OCI-LY1 (cell line): ENCODE data around the gene CD72.

ENCODE experiments used
- H2AFZ ChIP-seq: fragments of 200-600 bp; sonication (generic), shearing (Covaris generic); 2 replicates; pipeline ENCODE4 v1.6.0; 2014; ENCODE audit warnings: antibody characterized with exemption, mild to moderate bottlenecking, low read length
- H3F3A ChIP-seq: fragments of 200-600 bp; sonication (generic), shearing (Covaris generic); 2 replicates; pipeline ENCODE4 v1.6.0; 2014; ENCODE audit warnings: mild to moderate bottlenecking, antibody characterized with exemption, low read length, moderate library complexity; ENCODE audit not compliant: insufficient read depth
- H3K27ac ChIP-seq: fragments of 200-600 bp; sonication (generic); 2 replicates; pipeline ENCODE4 v1.5.1; 2014; ENCODE audit warnings: low read length, mixed run types, mild to moderate bottlenecking, low read depth; ENCODE audit not compliant: poor library complexity, severe bottlenecking
- H3K27me3 ChIP-seq: fragments of 200-600 bp; sonication (generic); 2 replicates; pipeline ENCODE4 v1.6.0; 2014; ENCODE audit warnings: antibody characterized with exemption, mild to moderate bottlenecking, low read length, moderate library complexity; ENCODE audit not compliant: insufficient read depth
- H3K36me3 ChIP-seq: fragments of 200-600 bp; sonication (generic); 2 replicates; pipeline ENCODE4 v1.6.1; 2014; ENCODE audit warnings: mild to moderate bottlenecking, antibody characterized with exemption, low read length, moderate library complexity, mixed read lengths; ENCODE audit not compliant: insufficient read depth
- H3K4me1 ChIP-seq: fragments of 200-600 bp; sonication (generic); 2 replicates; pipeline ENCODE4 v1.5.1; 2014; ENCODE audit warnings: mild to moderate bottlenecking, low read length, moderate library complexity; ENCODE audit not compliant: insufficient read depth, severe bottlenecking
- H3K4me2 ChIP-seq: fragments of 200-600 bp; sonication (generic), shearing (Covaris generic); 2 replicates; pipeline ENCODE4 v1.6.1; 2014; ENCODE audit warnings: low read length
- H3K4me3 ChIP-seq: fragments of 200-600 bp; sonication (generic); 2 replicates; pipeline ENCODE4 v1.5.1; 2014; ENCODE audit warnings: low read length, low read depth, mild to moderate bottlenecking, mixed read lengths; ENCODE audit not compliant: poor library complexity, severe bottlenecking
- H3K79me2 ChIP-seq: fragments of 200-600 bp; shearing (Covaris generic); 2 replicates; pipeline ENCODE4 v1.6.1; 2016; ENCODE audit warnings: mixed run types, low read length, mixed read lengths; ENCODE audit not compliant: insufficient read depth
- H3K9ac ChIP-seq: fragments of 200-600 bp; sonication (generic), shearing (Covaris generic); 2 replicates; pipeline ENCODE4 v1.6.1; 2014; ENCODE audit warnings: mild to moderate bottlenecking, low read length, mixed read lengths
- H3K9me2 ChIP-seq: fragments of 200-600 bp; sonication (generic), shearing (Covaris generic); 2 replicates; pipeline ENCODE4 v1.6.1; 2014; ENCODE audit warnings: low read depth, mild to moderate bottlenecking, low read length, mixed read lengths
- H3K9me3 ChIP-seq: fragments of 200-600 bp; shearing (Covaris generic); 2 replicates; pipeline ENCODE4 v1.6.1; 2014; ENCODE audit warnings: low read length, mixed read lengths
- H4K20me1 ChIP-seq: fragments of 200-600 bp; sonication (generic), shearing (Covaris generic); 2 replicates; pipeline ENCODE4 v1.6.0; 2016; ENCODE audit warnings: mild to moderate bottlenecking, low read length; ENCODE audit not compliant: insufficient read depth
- CTCF ChIP-seq: fragments of 200-600 bp; sonication (generic), shearing (Covaris generic); IDR thresholded peaks from 2 replicates; pipeline ENCODE4 v1.5.1; 2017; ENCODE audit warnings: mild to moderate bottlenecking, antibody characterized with exemption, low read length, moderate library complexity, mixed read lengths
- EZH2 ChIP-seq: fragments of 200-600 bp; sonication (generic), shearing (Covaris generic); IDR thresholded peaks from 2 replicates; pipeline ENCODE4 v1.8.0; 2017; ENCODE audit warnings: borderline replicate concordance, mixed run types, mild to moderate bottlenecking, antibody characterized with exemption, low read length, moderate library complexity, mixed read lengths

CD72 gene

DNA sequence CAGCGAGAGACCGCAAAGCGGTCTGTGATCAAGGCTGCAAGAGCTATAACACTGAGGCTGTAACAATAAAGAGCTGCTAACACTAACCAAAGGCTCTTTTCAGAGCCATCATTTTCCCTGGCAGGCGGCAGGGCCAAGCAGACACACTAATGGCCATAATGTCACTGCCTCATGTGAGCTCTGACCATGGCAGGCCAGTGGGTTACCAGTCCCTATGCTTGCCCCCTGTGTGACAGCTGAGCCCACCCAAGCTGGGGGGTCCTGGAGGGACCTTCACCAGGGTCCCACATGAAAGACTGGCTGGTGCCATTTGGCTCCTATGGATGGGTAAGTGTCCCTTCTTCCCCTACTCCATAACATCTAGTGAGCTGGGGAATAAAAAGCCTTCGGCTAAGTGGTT lies 42.7 kb downstream of the CD72 start:
- Histone ChIP-seq H3K4me1 (peaks cover 7% of the 10 kb centered on the region), H3F3A (no peaks in the 10 kb centered on the region), H3K4me3 (no peak overlapping the region), H3K36me3 (no peaks in the 10 kb centered on the region; the same call in 1 of the 2 replicates), H3K79me2 (no peaks in the 10 kb centered on the region), H3K27ac (no peak overlapping the region), H3K9me3 (no peaks in the 10 kb centered on the region), H3K9me2 (no peaks in the 10 kb centered on the region), H3K4me2 (no peak overlapping the region), H3K9ac (no peak overlapping the region), H4K20me1 (no peaks in the 10 kb centered on the region), H3K27me3 (0 out of 2 replicates have a peak, but pooled peaks cover 3% of the 10 kb centered on the region), H2AFZ (no peak overlapping the region)
- no peak for TF ChIP-seq CTCF

- Histone ChIP-seq H3K4me2 (no peak overlapping the region), H3K4me1 (peaks cover 12% of the 10 kb centered on the region), H3K9me2 (no peaks in the 10 kb centered on the region), H4K20me1 (no peaks in the 10 kb centered on the region), H3K27ac (no peak overlapping the region), H2AFZ (no peak overlapping the region), H3K9me3 (no peaks in the 10 kb centered on the region), H3K36me3 (no peaks in the 10 kb centered on the region; the same call in 1 of the 2 replicates), H3F3A (no peaks in the 10 kb centered on the region), H3K79me2 (no peaks in the 10 kb centered on the region), H3K4me3 (no peak overlapping the region), H3K9ac (no peak overlapping the region), H3K27me3 (0 out of 2 replicates have a peak, but pooled peaks cover 3% of the 10 kb centered on the region)
- TF ChIP-seq CTCF: no peak
- no peak for TF ChIP-seq EZH2
These were observed 43.6 kb downstream of the CD72 start for GRCh38 chr9:35574578-35575122.

DNA sequence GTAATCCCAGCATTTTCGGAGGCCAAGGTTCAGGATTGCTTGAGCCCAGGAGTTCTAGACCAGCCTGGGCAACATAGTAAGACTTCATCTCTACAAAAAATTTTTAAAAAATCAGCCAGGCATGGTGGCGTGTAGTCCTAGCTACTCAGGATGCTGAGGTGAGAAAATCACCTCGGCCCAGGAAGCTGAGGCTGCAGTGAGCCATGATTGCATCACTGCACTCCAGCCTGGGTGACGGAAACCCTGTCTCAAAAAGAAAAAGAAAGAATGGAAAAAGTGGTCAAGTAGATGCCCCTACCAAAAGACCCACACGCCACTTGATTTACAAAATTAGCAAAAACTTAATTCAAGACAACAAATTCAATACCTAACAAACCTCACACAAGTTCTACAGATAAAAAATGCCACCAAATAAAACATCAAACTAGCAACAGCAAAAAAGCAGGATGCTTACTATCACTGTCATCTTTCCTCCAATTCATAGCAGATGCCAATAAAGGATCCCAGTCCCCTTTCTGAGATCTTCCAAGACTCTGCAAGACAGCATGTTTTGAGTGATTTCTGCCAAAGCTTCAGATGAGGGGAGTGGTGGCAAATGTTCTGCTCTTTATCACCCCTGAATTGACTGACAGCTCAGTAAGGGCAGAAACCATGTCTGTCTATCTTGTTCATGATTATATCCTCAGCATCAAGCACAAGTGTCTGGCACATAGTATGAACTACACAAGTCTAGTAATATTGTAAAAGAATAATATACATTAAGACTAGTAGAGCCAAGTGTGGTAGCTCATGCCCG lies 47.3 kb downstream of the CD72 start:
- H2AFZ ChIP-seq: no peak overlapping the region

More for the DNA sequence above, 47.3 kb downstream of the CD72 start:
- no peaks in the 10 kb centered on the region; the same call in 1 of the 2 replicates for H3K36me3 ChIP-seq
- no peak overlapping the region for H3K9ac ChIP-seq
- H3K27me3 ChIP-seq: no peaks in the 10 kb centered on the region
- no peak overlapping the region for H3K4me2 ChIP-seq
- TF ChIP-seq CTCF (no peak), EZH2 (no peak)
- no peaks in the 10 kb centered on the region for H3K9me3 ChIP-seq
- no peaks in the 10 kb centered on the region for H3F3A ChIP-seq
- peaks cover 17% of the 10 kb centered on the region for H3K4me1 ChIP-seq
- no peaks in the 10 kb centered on the region for H4K20me1 ChIP-seq
- no peak overlapping the region for H3K27ac ChIP-seq
- H3K4me3 ChIP-seq: no peak overlapping the region
- H3K79me2 ChIP-seq: no peaks in the 10 kb centered on the region
- H3K9me2 ChIP-seq: no peaks in the 10 kb centered on the region
